ENCODE results near the gene MAGOH. TPM values are rescaled to one million over a fixed set of nuclear protein-coding genes. Genes with fewer than 3 reads are reported as not detected.
A peak's percentile ranks its signal among the peaks of the same experiment; 100 is the strongest.
"Not testable (repeated sequence)": the region's sequence is repeated elsewhere in the genome, so short reads cannot be mapped to it uniquely, and the experiment has no call there.

Gene MAGOH
- 23.6 and 25.9 TPM in 2 replicates for total RNA-seq (2012; rRNA removed)

GRCh38 chr1:53238197-53239155 lies at the start of gene MAGOH:
TSS of gene MAGOH (minus strand) at chr1:53238518. CDS start at chr1:53238448, 70 bp downstream.
- peaks cover 27% of the 10 kb centered on the region for H3K36me3 ChIP-seq (ENCODE audit: insufficient read depth, low read length)
- peak within 1 kb of the TSS; percentile 97 for H3K4me2 ChIP-seq (ENCODE audit: low read length)
- H3K4me3 ChIP-seq (ENCODE audit: low read length), result peak within 1 kb of the TSS; percentile 98
- no peaks in the 10 kb centered on the region for H3K9me3 ChIP-seq (replicated peaks; ENCODE audit: low read length)
- peak within 1 kb of the TSS; percentile 98 for H3K9ac ChIP-seq (ENCODE audit: low read depth, low read length)
- H3K27me3 ChIP-seq (ENCODE audit: control insufficient read depth, insufficient read depth, low read length), result no peaks in the 10 kb centered on the region
- H3K4me1 ChIP-seq (ENCODE audit: control insufficient read depth, insufficient read depth, low read length), result peaks cover 21% of the 10 kb centered on the region

GRCh38 chr1:53286955-53287354 lies 48.6 kb upstream of the MAGOH start:
- Histone ChIP-seq H3K27me3 (ENCODE audit: control insufficient read depth, insufficient read depth, low read length) (no peaks in the 10 kb centered on the region), H3K4me1 (ENCODE audit: control insufficient read depth, insufficient read depth, low read length) (no peaks in the 10 kb centered on the region), H3K4me2 (ENCODE audit: low read length) (no peak overlapping the region), H3K36me3 (ENCODE audit: insufficient read depth, low read length) (peaks cover 26% of the 10 kb centered on the region), H3K9ac (ENCODE audit: low read depth, low read length) (no peak overlapping the region), H3K4me3 (ENCODE audit: low read length) (no peak overlapping the region), H3K9me3 (replicated peaks; ENCODE audit: low read length) (no peaks in the 10 kb centered on the region)

- Histone ChIP-seq H3K27me3 (ENCODE audit: control insufficient read depth, insufficient read depth, low read length) (no peaks in the 10 kb centered on the region), H3K36me3 (ENCODE audit: insufficient read depth, low read length) (peaks cover 28% of the 10 kb centered on the region), H3K4me2 (ENCODE audit: low read length) (no peak overlapping the region), H3K4me3 (ENCODE audit: low read length) (no peak overlapping the region), H3K9me3 (replicated peaks; ENCODE audit: low read length) (no peaks in the 10 kb centered on the region), H3K4me1 (ENCODE audit: control insufficient read depth, insufficient read depth, low read length) (no peaks in the 10 kb centered on the region), H3K9ac (ENCODE audit: low read depth, low read length) (no peak overlapping the region)
Measured at GRCh38 chr1:53285969-53286760, 47.8 kb upstream of the MAGOH start.

GRCh38 chr1:53285546-53285945 lies 47.2 kb upstream of the MAGOH start:
- H3K36me3 ChIP-seq (ENCODE audit: insufficient read depth, low read length), result peaks cover 28% of the 10 kb centered on the region
- no peak overlapping the region for H3K4me2 ChIP-seq (ENCODE audit: low read length)
- H3K27me3 ChIP-seq (ENCODE audit: control insufficient read depth, insufficient read depth, low read length), result no peaks in the 10 kb centered on the region
- no peak overlapping the region for H3K4me3 ChIP-seq (ENCODE audit: low read length)
- H3K9ac ChIP-seq (ENCODE audit: low read depth, low read length), result no peak overlapping the region
- H3K4me1 ChIP-seq (ENCODE audit: control insufficient read depth, insufficient read depth, low read length), result no peaks in the 10 kb centered on the region
- H3K9me3 ChIP-seq (replicated peaks; ENCODE audit: low read length), result no peaks in the 10 kb centered on the region

GRCh38 chr1:53284224-53285020 lies 46.1 kb upstream of the MAGOH start:
- H3K4me1 ChIP-seq (ENCODE audit: control insufficient read depth, insufficient read depth, low read length), result no peaks in the 10 kb centered on the region
- H3K9ac ChIP-seq (ENCODE audit: low read depth, low read length), result no peak overlapping the region
- H3K36me3 ChIP-seq (ENCODE audit: insufficient read depth, low read length), result peaks cover 24% of the 10 kb centered on the region
- H3K4me2 ChIP-seq (ENCODE audit: low read length), result no peak overlapping the region
- no peaks in the 10 kb centered on the region for H3K9me3 ChIP-seq (replicated peaks; ENCODE audit: low read length)
- no peak overlapping the region for H3K4me3 ChIP-seq (ENCODE audit: low read length)
- H3K27me3 ChIP-seq (ENCODE audit: control insufficient read depth, insufficient read depth, low read length), result no peaks in the 10 kb centered on the region

GRCh38 chr1:53283156-53283555 lies 44.8 kb upstream of the MAGOH start:
- H3K9ac ChIP-seq (ENCODE audit: low read depth, low read length); H3K4me1 ChIP-seq (ENCODE audit: control insufficient read depth, insufficient read depth, low read length); H3K4me3 ChIP-seq (ENCODE audit: low read length); H3K9me3 ChIP-seq (replicated peaks; ENCODE audit: low read length); H3K27me3 ChIP-seq (ENCODE audit: control insufficient read depth, insufficient read depth, low read length); H3K4me2 ChIP-seq (ENCODE audit: low read length): not testable (repeated sequence)
- H3K36me3 ChIP-seq (ENCODE audit: insufficient read depth, low read length), result peaks cover 21% of the 10 kb centered on the region

- Histone ChIP-seq H3K9ac (ENCODE audit: low read depth, low read length) (no peak overlapping the region), H3K27me3 (ENCODE audit: control insufficient read depth, insufficient read depth, low read length) (no peaks in the 10 kb centered on the region), H3K4me3 (ENCODE audit: low read length) (no peak overlapping the region), H3K4me2 (ENCODE audit: low read length) (no peak overlapping the region), H3K9me3 (replicated peaks; ENCODE audit: low read length) (no peaks in the 10 kb centered on the region), H3K36me3 (ENCODE audit: insufficient read depth, low read length) (peaks cover 15% of the 10 kb centered on the region), H3K4me1 (ENCODE audit: control insufficient read depth, insufficient read depth, low read length) (no peaks in the 10 kb centered on the region)
Measured at GRCh38 chr1:53281133-53281532, 42.8 kb upstream of the MAGOH start.

- no peak overlapping the region for H3K9ac ChIP-seq (ENCODE audit: low read depth, low read length)
- no peak overlapping the region for H3K4me2 ChIP-seq (ENCODE audit: low read length)
- H3K9me3 ChIP-seq (replicated peaks; ENCODE audit: low read length), result no peaks in the 10 kb centered on the region
- H3K4me3 ChIP-seq (ENCODE audit: low read length), result no peak overlapping the region
- H3K27me3 ChIP-seq (ENCODE audit: control insufficient read depth, insufficient read depth, low read length), result no peaks in the 10 kb centered on the region
- H3K36me3 ChIP-seq (ENCODE audit: insufficient read depth, low read length), result peaks cover 14% of the 10 kb centered on the region
- no peaks in the 10 kb centered on the region for H3K4me1 ChIP-seq (ENCODE audit: control insufficient read depth, insufficient read depth, low read length)
Measured at GRCh38 chr1:53280496-53280895, 42.2 kb upstream of the MAGOH start.

- Histone ChIP-seq H3K4me1 (ENCODE audit: control insufficient read depth, insufficient read depth, low read length) (no peaks in the 10 kb centered on the region), H3K36me3 (ENCODE audit: insufficient read depth, low read length) (peaks cover 12% of the 10 kb centered on the region), H3K9ac (ENCODE audit: low read depth, low read length) (no peak overlapping the region), H3K4me3 (ENCODE audit: low read length) (no peak overlapping the region), H3K9me3 (replicated peaks; ENCODE audit: low read length) (no peaks in the 10 kb centered on the region), H3K27me3 (ENCODE audit: control insufficient read depth, insufficient read depth, low read length) (no peaks in the 10 kb centered on the region), H3K4me2 (ENCODE audit: low read length) (no peak overlapping the region)
Measured at GRCh38 chr1:53279296-53280200, 41.2 kb upstream of the MAGOH start.

- Histone ChIP-seq H3K4me3 (ENCODE audit: low read length) (no peak overlapping the region), H3K9ac (ENCODE audit: low read depth, low read length) (no peak overlapping the region), H3K4me1 (ENCODE audit: control insufficient read depth, insufficient read depth, low read length) (no peaks in the 10 kb centered on the region), H3K4me2 (ENCODE audit: low read length) (no peak overlapping the region), H3K36me3 (ENCODE audit: insufficient read depth, low read length) (peaks cover 15% of the 10 kb centered on the region), H3K9me3 (replicated peaks; ENCODE audit: low read length) (no peaks in the 10 kb centered on the region), H3K27me3 (ENCODE audit: control insufficient read depth, insufficient read depth, low read length) (no peaks in the 10 kb centered on the region)
Measured at GRCh38 chr1:53278298-53278725, 40.0 kb upstream of the MAGOH start.
